Fibroblast of lung (primary cell): ENCODE results near the gene PLEKHS1.

Experiments used
- EZH2 ChIP-seq: IDR thresholded peaks from 2 replicates; pipeline ENCODE4 v1.5.1; 2012; ENCODE audit warnings: low read length, control low read depth, mild to moderate bottlenecking; ENCODE audit errors: missing control alignments
- TF ChIP-seq, protein P1 (sequence below), 2 donors: IDR thresholded peaks in 1 of 2; conservative IDR thresholded peaks in 1 of 2; 1 replicate in 1 of 2; 2 replicates in 1 of 2; pipeline ENCODE4 v1.5.1; 2011 to 2012; ENCODE audit warnings: low read length in 2 of 2, control low read depth in 1 of 2, inconsistent platforms in 1 of 2, low read depth in 1 of 2, mild to moderate bottlenecking in 1 of 2

DNA sequence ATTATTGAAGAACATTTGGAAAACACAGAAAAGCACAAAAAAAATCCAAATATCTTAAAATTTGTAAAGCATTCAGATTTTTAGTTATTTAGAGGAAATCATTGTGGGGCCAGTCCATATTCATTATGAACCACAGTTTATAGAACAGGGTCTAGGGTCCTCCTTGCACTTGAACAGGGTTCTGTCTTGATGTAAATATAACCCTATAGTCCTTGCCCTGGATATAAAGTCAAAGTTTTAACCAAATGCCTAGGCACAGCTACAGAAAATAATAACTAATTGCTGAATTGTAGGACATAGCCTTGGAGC is 46.2 kb upstream of the PLEKHS1 start:
- TF ChIP-seq, protein P1, sequence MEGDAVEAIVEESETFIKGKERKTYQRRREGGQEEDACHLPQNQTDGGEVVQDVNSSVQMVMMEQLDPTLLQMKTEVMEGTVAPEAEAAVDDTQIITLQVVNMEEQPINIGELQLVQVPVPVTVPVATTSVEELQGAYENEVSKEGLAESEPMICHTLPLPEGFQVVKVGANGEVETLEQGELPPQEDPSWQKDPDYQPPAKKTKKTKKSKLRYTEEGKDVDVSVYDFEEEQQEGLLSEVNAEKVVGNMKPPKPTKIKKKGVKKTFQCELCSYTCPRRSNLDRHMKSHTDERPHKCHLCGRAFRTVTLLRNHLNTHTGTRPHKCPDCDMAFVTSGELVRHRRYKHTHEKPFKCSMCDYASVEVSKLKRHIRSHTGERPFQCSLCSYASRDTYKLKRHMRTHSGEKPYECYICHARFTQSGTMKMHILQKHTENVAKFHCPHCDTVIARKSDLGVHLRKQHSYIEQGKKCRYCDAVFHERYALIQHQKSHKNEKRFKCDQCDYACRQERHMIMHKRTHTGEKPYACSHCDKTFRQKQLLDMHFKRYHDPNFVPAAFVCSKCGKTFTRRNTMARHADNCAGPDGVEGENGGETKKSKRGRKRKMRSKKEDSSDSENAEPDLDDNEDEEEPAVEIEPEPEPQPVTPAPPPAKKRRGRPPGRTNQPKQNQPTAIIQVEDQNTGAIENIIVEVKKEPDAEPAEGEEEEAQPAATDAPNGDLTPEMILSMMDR (conservative IDR thresholded peaks at IDR 0.05 in 1 of 2, IDR thresholded peaks at IDR 0.05 in 1 of 2; ENCODE audit: low read depth in 1 of 2, low read length in 2 of 2), result no peak
- no peak for TF ChIP-seq EZH2
